MM.1S (cell line): ENCODE data around the gene SLC13A3.

Source experiments
- DNase-seq: peaks from one replicate; pipeline ENCODE4 v3.0.0-alpha.2; 2015
- H2AFZ ChIP-seq: fragments of 300-600 bp; sonication (generic); 2 replicates; pipeline ENCODE4 v1.6.0; 2016; ENCODE audit warnings: antibody characterized with exemption, low read length
- H3F3A ChIP-seq: fragments of 300-600 bp; sonication (generic); 2 replicates; pipeline ENCODE4 v1.6.1; 2016; ENCODE audit warnings: mild to moderate bottlenecking, antibody characterized with exemption, low read length, moderate library complexity, mixed read lengths; ENCODE audit not compliant: insufficient read depth
- H3K27ac ChIP-seq: fragments of 300-600 bp; sonication (generic); 2 replicates; pipeline ENCODE4 v1.5.1; 2016; ENCODE audit warnings: mild to moderate bottlenecking, low read length
- H3K27me3 ChIP-seq: fragments of 300-600 bp; sonication (generic); replicated peaks from 2 replicates; pipeline ENCODE4 v1.6.0; 2016; ENCODE audit warnings: low read length; ENCODE audit not compliant: insufficient read depth
- H3K36me3 ChIP-seq: fragments of 300-600 bp; sonication (generic); replicated peaks from 2 replicates; pipeline ENCODE4 v1.6.1; 2016; ENCODE audit warnings: mild to moderate bottlenecking, low read length, mixed read lengths; ENCODE audit not compliant: insufficient read depth
- H3K4me1 ChIP-seq: fragments of 300-600 bp; sonication (generic); 2 replicates; pipeline ENCODE4 v1.6.1; 2016; ENCODE audit warnings: low read length, mixed read lengths
- H3K4me2 ChIP-seq: fragments of 300-600 bp; sonication (generic); 2 replicates; pipeline ENCODE4 v1.6.0; 2016; ENCODE audit warnings: low read depth, low read length
- H3K4me3 ChIP-seq: fragments of 300-600 bp; sonication (generic); 2 replicates; pipeline ENCODE4 v1.5.1; 2016; ENCODE audit warnings: low read length, mixed read lengths
- H3K79me2 ChIP-seq: fragments of 300-600 bp; sonication (generic); 2 replicates; pipeline ENCODE4 v1.6.1; 2016; ENCODE audit warnings: mixed run types, low read length, mixed read lengths
- H3K9ac ChIP-seq: fragments of 300-600 bp; sonication (generic); 2 replicates; pipeline ENCODE4 v1.6.1; 2016; ENCODE audit warnings: low read length, mixed read lengths
- H3K9me2 ChIP-seq: fragments of 300-600 bp; sonication (generic); replicated peaks from 2 replicates; pipeline ENCODE4 v1.6.1; 2016; ENCODE audit warnings: mild to moderate bottlenecking, low read length, mixed read lengths; ENCODE audit not compliant: insufficient read depth
- H3K9me3 ChIP-seq: fragments of 300-600 bp; sonication (generic); replicated peaks from 2 replicates; pipeline ENCODE4 v1.6.1; 2016; ENCODE audit warnings: mild to moderate bottlenecking, low read length, mixed read lengths; ENCODE audit not compliant: insufficient read depth
- H4K20me1 ChIP-seq: fragments of 300-600 bp; sonication (generic); 2 replicates; pipeline ENCODE4 v1.6.1; 2016; ENCODE audit warnings: mild to moderate bottlenecking, low read length, moderate library complexity, mixed read lengths; ENCODE audit not compliant: insufficient read depth
- EZH2 ChIP-seq: fragments of 300-600 bp; sonication (generic); optimal IDR thresholded peaks from 2 replicates; pipeline ENCODE3; 2017; ENCODE audit warnings: low read depth, mild to moderate bottlenecking, antibody characterized with exemption, low read length, mixed read lengths
- EZH2phosphoT487 ChIP-seq: fragments of 300-600 bp; sonication (generic); IDR thresholded peaks from 2 replicates; pipeline ENCODE4 v1.6.1; 2018; ENCODE audit warnings: antibody characterized with exemption, low read length
- TF ChIP-seq, protein P1 (sequence below): fragments of 300-600 bp; sonication (generic); IDR thresholded peaks from 2 replicates; pipeline ENCODE4 v1.5.1; 2016; ENCODE audit warnings: antibody characterized with exemption, low read length, mixed read lengths

SLC13A3 gene

DNA sequence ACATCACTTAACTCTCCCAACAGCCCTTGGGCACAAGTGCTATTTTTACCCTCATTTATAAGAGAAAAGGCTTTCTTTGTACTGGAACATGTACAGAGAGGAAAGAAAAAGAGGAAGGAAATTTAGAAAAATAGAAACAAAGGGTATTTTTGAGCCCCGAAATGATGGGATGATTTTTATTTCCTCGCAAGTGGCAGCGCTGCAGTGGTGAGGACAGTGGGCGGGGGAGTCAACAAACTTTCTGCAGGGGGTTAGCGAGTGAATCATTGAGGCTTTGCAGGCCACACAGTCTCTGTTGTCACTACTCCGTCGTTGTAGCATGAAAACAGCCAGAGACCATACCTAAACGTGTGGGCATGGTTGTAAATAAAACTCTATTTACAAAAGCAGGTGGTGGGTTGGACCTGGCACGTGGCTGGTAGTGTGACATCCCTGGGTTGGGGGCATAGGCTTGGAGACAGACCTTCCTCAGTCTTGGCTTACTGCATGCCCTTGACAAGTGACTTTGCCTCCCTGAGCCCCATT, 75.3 kb downstream of the SLC13A3 start:
- no peak for TF ChIP-seq EZH2
- TF ChIP-seq, protein P1, sequence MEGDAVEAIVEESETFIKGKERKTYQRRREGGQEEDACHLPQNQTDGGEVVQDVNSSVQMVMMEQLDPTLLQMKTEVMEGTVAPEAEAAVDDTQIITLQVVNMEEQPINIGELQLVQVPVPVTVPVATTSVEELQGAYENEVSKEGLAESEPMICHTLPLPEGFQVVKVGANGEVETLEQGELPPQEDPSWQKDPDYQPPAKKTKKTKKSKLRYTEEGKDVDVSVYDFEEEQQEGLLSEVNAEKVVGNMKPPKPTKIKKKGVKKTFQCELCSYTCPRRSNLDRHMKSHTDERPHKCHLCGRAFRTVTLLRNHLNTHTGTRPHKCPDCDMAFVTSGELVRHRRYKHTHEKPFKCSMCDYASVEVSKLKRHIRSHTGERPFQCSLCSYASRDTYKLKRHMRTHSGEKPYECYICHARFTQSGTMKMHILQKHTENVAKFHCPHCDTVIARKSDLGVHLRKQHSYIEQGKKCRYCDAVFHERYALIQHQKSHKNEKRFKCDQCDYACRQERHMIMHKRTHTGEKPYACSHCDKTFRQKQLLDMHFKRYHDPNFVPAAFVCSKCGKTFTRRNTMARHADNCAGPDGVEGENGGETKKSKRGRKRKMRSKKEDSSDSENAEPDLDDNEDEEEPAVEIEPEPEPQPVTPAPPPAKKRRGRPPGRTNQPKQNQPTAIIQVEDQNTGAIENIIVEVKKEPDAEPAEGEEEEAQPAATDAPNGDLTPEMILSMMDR: no peak
- TF ChIP-seq EZH2phosphoT487: no peak
- H3K36me3 ChIP-seq: no peaks in the 10 kb centered on the region
- H3K9ac ChIP-seq: no peak overlapping the region
- H3K27me3 ChIP-seq: no peaks in the 10 kb centered on the region
- H3K4me2 ChIP-seq: no peak overlapping the region
- H3K79me2 ChIP-seq: no peaks in the 10 kb centered on the region
- H3K9me3 ChIP-seq: no peaks in the 10 kb centered on the region
- no peak for DNase-seq
- H3F3A ChIP-seq: no peaks in the 10 kb centered on the region
- no peak overlapping the region for H3K27ac ChIP-seq
- no peaks in the 10 kb centered on the region for H3K9me2 ChIP-seq
- no peaks in the 10 kb centered on the region for H3K4me1 ChIP-seq
- H2AFZ ChIP-seq: no peak overlapping the region
- H4K20me1 ChIP-seq: no peaks in the 10 kb centered on the region
- no peak overlapping the region for H3K4me3 ChIP-seq

DNA sequence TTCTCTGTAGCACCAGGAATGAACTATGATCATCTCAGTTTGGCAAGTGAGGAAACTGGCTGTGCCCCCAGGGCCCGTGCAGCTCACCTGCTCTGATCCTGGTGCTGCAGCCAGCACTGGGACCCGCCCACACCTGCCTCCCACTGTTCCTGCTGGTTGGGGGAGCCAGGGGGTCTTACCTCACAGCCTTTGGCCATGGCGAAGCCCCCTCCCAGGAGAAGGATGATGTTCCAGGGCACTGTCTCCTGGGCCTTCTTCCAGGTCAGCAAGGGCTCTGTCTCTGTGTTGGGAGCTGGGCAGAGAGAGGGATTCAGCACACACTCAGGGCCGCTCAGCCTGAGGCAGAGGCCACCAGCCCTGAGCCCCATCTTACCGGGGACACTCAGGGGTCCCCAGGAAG, 75.9 kb downstream of the SLC13A3 start:
- H2AFZ ChIP-seq: no peak overlapping the region
- no peaks in the 10 kb centered on the region for H4K20me1 ChIP-seq
- H3K9ac ChIP-seq: no peak overlapping the region

GRCh38 chr20:46573788-46574584, 77.3 kb downstream of the SLC13A3 start:
- no peak for DNase-seq
- H3K4me3 ChIP-seq: no peak overlapping the region
- H3K9ac ChIP-seq: no peak overlapping the region
- no peaks in the 10 kb centered on the region for H3K36me3 ChIP-seq
- H3K79me2 ChIP-seq: no peaks in the 10 kb centered on the region
- H3K27ac ChIP-seq: no peak overlapping the region
- H3F3A ChIP-seq: no peaks in the 10 kb centered on the region
- H3K9me2 ChIP-seq: no peaks in the 10 kb centered on the region
- no peaks in the 10 kb centered on the region for H3K9me3 ChIP-seq
- H4K20me1 ChIP-seq: no peaks in the 10 kb centered on the region
- no peak overlapping the region for H2AFZ ChIP-seq
- no peaks in the 10 kb centered on the region for H3K27me3 ChIP-seq
- H3K4me2 ChIP-seq: no peak overlapping the region
- TF ChIP-seq, protein P1: no peak
- TF ChIP-seq EZH2: no peak
- no peak for TF ChIP-seq EZH2phosphoT487
- H3K4me1 ChIP-seq: no peaks in the 10 kb centered on the region

More for the DNA sequence above, 75.9 kb downstream of the SLC13A3 start:
- Histone ChIP-seq H3F3A (no peaks in the 10 kb centered on the region), H3K79me2 (no peaks in the 10 kb centered on the region), H3K9me3 (no peaks in the 10 kb centered on the region), H3K27me3 (no peaks in the 10 kb centered on the region), H3K4me3 (no peak overlapping the region), H3K4me2 (no peak overlapping the region), H3K36me3 (no peaks in the 10 kb centered on the region), H3K27ac (no peak overlapping the region), H3K4me1 (no peaks in the 10 kb centered on the region), H3K9me2 (no peaks in the 10 kb centered on the region)
- no peak for DNase-seq
- TF ChIP-seq, protein P1: no peak
- TF ChIP-seq EZH2: no peak
- TF ChIP-seq EZH2phosphoT487: no peak
